Measurements from ENCODE around the gene IL20.

The IL20 gene

DNA sequence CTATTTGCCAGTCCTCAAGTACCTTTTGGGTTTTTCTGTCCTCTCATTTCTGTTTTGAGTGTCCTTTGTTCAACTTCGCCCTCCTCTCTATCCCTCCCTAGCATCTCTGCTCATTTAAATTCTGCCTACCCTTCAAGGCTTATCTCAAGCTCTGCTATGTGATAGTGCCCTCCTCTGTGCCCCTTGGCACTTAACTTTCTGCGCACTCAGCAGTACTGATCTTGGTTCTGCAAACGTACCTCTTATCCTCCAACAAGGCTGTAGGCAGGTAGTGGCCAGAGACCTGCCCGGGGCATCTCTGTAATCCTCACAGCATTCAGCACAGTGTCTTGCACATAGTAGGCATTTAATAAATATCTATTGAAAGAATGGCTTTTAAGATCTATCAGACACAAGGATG is 5.3 kb upstream of the IL20 start:
- Histone ChIP-seq H3K36me3 (replicated peaks; ENCODE audit: low read depth, low read length) (no peaks in the 10 kb centered on the region), H2AFZ (ENCODE audit: low read depth, low read length) (no peak overlapping the region), H3K27me3 (ENCODE audit: low read depth, low read length) (peaks cover 43% of the 10 kb centered on the region)

DNA sequence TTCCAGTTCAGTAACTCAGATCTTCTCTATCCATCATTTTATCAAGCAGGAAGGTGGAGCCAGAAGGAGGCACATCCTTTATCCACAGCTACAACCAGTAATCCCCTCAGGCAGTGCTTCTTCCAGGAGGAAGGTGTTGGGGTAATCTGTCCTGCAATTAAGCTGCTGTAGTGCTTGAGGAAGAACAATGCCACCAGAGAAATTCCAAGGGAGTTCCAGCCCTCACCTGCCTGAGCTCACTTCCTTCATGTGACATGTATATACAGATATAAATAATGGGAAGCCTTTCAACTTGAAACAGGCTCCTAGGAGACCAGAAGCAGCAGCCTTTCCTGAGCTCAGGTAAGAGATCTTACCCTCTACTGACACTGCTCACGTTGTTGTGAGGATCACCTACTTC is 2.2 kb upstream of the IL20 start:
- H3K36me3 ChIP-seq (replicated peaks; ENCODE audit: low read depth, low read length): no peaks in the 10 kb centered on the region
- no peaks in the 10 kb centered on the region for H3K4me1 ChIP-seq (ENCODE audit: low read length)
- no peak overlapping the region for H2AFZ ChIP-seq (ENCODE audit: low read depth, low read length)
- peaks cover 71% of the 10 kb centered on the region for H3K27me3 ChIP-seq (ENCODE audit: low read depth, low read length)
- H3K79me2 ChIP-seq (ENCODE audit: low read length): no peaks in the 10 kb centered on the region
- no peak overlapping the region for H3K9ac ChIP-seq (ENCODE audit: low read length)
- TF ChIP-seq, protein P1, sequence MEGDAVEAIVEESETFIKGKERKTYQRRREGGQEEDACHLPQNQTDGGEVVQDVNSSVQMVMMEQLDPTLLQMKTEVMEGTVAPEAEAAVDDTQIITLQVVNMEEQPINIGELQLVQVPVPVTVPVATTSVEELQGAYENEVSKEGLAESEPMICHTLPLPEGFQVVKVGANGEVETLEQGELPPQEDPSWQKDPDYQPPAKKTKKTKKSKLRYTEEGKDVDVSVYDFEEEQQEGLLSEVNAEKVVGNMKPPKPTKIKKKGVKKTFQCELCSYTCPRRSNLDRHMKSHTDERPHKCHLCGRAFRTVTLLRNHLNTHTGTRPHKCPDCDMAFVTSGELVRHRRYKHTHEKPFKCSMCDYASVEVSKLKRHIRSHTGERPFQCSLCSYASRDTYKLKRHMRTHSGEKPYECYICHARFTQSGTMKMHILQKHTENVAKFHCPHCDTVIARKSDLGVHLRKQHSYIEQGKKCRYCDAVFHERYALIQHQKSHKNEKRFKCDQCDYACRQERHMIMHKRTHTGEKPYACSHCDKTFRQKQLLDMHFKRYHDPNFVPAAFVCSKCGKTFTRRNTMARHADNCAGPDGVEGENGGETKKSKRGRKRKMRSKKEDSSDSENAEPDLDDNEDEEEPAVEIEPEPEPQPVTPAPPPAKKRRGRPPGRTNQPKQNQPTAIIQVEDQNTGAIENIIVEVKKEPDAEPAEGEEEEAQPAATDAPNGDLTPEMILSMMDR (IDR thresholded peaks at IDR 0.05; ENCODE audit: low read depth, low read length): no peak
- no peak for TF ChIP-seq EZH2phosphoT487 (IDR thresholded peaks at IDR 0.05; ENCODE audit: low read depth)
- no peaks in the 10 kb centered on the region for H3K9me3 ChIP-seq (ENCODE audit: insufficient read depth, low read length)
- H3K4me3 ChIP-seq (ENCODE audit: low read length): no peak overlapping the region
- H4K20me1 ChIP-seq (ENCODE audit: insufficient read depth, low read length): no peaks in the 10 kb centered on the region
- no peak overlapping the region for H3K27ac ChIP-seq (ENCODE audit: low read length)
- no peak overlapping the region for H3K4me2 ChIP-seq (ENCODE audit: low read length)

More for the DNA sequence above, 5.3 kb upstream of the IL20 start:
- no peak for TF ChIP-seq EZH2phosphoT487 (IDR thresholded peaks at IDR 0.05; ENCODE audit: low read depth)
- TF ChIP-seq, protein P1 (IDR thresholded peaks at IDR 0.05; ENCODE audit: low read depth, low read length): no peak
- H3K9me3 ChIP-seq (ENCODE audit: insufficient read depth, low read length): no peaks in the 10 kb centered on the region
- no peaks in the 10 kb centered on the region for H3K79me2 ChIP-seq (ENCODE audit: low read length)
- no peak overlapping the region for H3K9ac ChIP-seq (ENCODE audit: low read length)
- no peaks in the 10 kb centered on the region for H4K20me1 ChIP-seq (ENCODE audit: insufficient read depth, low read length)
- no peaks in the 10 kb centered on the region for H3K4me1 ChIP-seq (ENCODE audit: low read length)
- no peak overlapping the region for H3K27ac ChIP-seq (ENCODE audit: low read length)
- no peak overlapping the region for H3K4me2 ChIP-seq (ENCODE audit: low read length)
- no peak overlapping the region for H3K4me3 ChIP-seq (ENCODE audit: low read length)

DNA sequence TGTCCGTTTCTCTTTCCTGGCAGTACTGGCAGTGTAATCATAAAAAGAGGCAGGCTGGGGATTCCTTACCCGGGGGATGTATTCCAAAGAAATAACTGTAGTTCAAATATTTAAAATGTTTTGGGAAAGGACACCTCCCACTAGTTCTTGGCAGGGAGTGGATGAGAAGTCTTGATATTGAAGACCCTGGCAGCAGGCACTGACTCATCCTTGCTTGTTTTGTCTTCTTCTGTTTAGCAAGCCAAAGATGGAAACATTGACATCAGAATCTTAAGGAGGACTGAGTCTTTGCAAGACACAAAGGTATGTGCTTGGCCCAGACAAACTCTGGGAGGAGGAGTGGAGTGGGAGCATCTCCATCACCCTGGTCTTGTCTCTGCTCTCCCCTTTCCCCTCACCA is 639 bp downstream of the IL20 start:
- no peak for TF ChIP-seq EZH2phosphoT487 (IDR thresholded peaks at IDR 0.05; ENCODE audit: low read depth)
- TF ChIP-seq, protein P1 (IDR thresholded peaks at IDR 0.05; ENCODE audit: low read depth, low read length): no peak
- H3K9ac ChIP-seq (ENCODE audit: low read length): no peak overlapping the region
- no peaks in the 10 kb centered on the region for H3K9me3 ChIP-seq (ENCODE audit: insufficient read depth, low read length)
- H2AFZ ChIP-seq (ENCODE audit: low read depth, low read length): no peak overlapping the region
- no peaks in the 10 kb centered on the region for H4K20me1 ChIP-seq (ENCODE audit: insufficient read depth, low read length)
- H3K27me3 ChIP-seq (ENCODE audit: low read depth, low read length): peaks cover 71% of the 10 kb centered on the region
- H3K4me1 ChIP-seq (ENCODE audit: low read length): no peaks in the 10 kb centered on the region
- no peaks in the 10 kb centered on the region for H3K36me3 ChIP-seq (replicated peaks; ENCODE audit: low read depth, low read length)
- no peak overlapping the region for H3K4me3 ChIP-seq (ENCODE audit: low read length)
- no peak overlapping the region for H3K4me2 ChIP-seq (ENCODE audit: low read length)
- no peaks in the 10 kb centered on the region for H3K79me2 ChIP-seq (ENCODE audit: low read length)
- H3K27ac ChIP-seq (ENCODE audit: low read length): no peak overlapping the region

DNA sequence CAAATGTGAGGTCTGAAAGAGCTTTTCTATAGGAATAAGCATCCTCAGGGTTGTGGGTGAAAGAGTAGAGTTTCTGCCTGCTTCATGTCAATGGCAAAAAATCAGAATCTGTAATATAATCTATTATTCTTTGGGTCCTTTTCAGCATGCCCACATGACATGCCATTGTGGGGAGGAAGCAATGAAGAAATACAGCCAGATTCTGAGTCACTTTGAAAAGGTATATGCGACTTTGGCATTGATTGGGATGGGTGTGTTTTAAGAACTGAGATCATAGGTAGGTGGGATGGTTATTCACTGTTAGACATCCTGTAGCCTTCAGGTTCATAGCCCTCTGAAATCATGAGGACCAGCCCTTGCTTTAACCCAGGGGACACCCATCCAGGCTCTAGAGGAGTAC is 1.8 kb downstream of the IL20 start:
- H3K79me2 ChIP-seq (ENCODE audit: low read length): no peaks in the 10 kb centered on the region
- H2AFZ ChIP-seq (ENCODE audit: low read depth, low read length): no peak overlapping the region
- no peaks in the 10 kb centered on the region for H3K9me3 ChIP-seq (ENCODE audit: insufficient read depth, low read length)
- no peaks in the 10 kb centered on the region for H3K36me3 ChIP-seq (replicated peaks; ENCODE audit: low read depth, low read length)
- no peak overlapping the region for H3K9ac ChIP-seq (ENCODE audit: low read length)
- no peak overlapping the region for H3K4me2 ChIP-seq (ENCODE audit: low read length)
- no peaks in the 10 kb centered on the region for H4K20me1 ChIP-seq (ENCODE audit: insufficient read depth, low read length)
- peaks cover 61% of the 10 kb centered on the region for H3K27me3 ChIP-seq (ENCODE audit: low read depth, low read length)
- H3K27ac ChIP-seq (ENCODE audit: low read length): no peak overlapping the region
- H3K4me1 ChIP-seq (ENCODE audit: low read length): no peaks in the 10 kb centered on the region
- H3K4me3 ChIP-seq (ENCODE audit: low read length): no peak overlapping the region
- TF ChIP-seq, protein P1 (IDR thresholded peaks at IDR 0.05; ENCODE audit: low read depth, low read length): no peak
- no peak for TF ChIP-seq EZH2phosphoT487 (IDR thresholded peaks at IDR 0.05; ENCODE audit: low read depth)
